CD14-positive monocyte (primary cell): Measurements from ENCODE around the gene PDE11A. TPM values are rescaled to one million over a fixed set of nuclear protein-coding genes. Genes with fewer than 3 reads are reported as not detected.
"Not testable (repeated sequence)": the region's sequence is repeated elsewhere in the genome, so short reads cannot be mapped to it uniquely, and the experiment has no call there.

Source experiments
- DNase-seq, 3 donors: peaks; one replicate each; pipeline ENCODE4 v3.0.0-alpha.2; 2011 to 2022
- H2AFZ ChIP-seq: 2 replicates; pipeline ENCODE4 v1.6.0; 2012; ENCODE audit warnings: mild to moderate bottlenecking, low read depth, low read length, inconsistent platforms; ENCODE audit not compliant: insufficient read depth, poor library complexity, severe bottlenecking
- H3K27ac ChIP-seq, 2 donors: 1 replicate in 1 of 2; 2 replicates in 1 of 2; pipeline ENCODE4 v1.5.1; 2012 to 2013; ENCODE audit warnings: low read length in 2 of 2, control low read depth in 1 of 2, inconsistent platforms in 1 of 2, low read depth in 1 of 2, mild to moderate bottlenecking in 1 of 2
- H3K27me3 ChIP-seq, 2 donors: one replicate each; pipeline versions ENCODE4 v1.6.0 to v1.6.1; 2011 to 2013; ENCODE audit warnings: low read length in 2 of 2; ENCODE audit not compliant: control insufficient read depth in 2 of 2, insufficient read depth in 2 of 2
- H3K36me3 ChIP-seq, 2 donors: replicated peaks in 1 of 2; 1 replicate in 1 of 2; 2 replicates in 1 of 2; pipeline versions ENCODE4 v1.5.1 to v1.6.1; 2012 to 2013; ENCODE audit warnings: low read length in 2 of 2, control low read depth in 1 of 2, inconsistent platforms in 1 of 2, mild to moderate bottlenecking in 1 of 2; ENCODE audit not compliant: insufficient read depth in 2 of 2, control insufficient read depth in 1 of 2
- H3K4me1 ChIP-seq, 2 donors: 1 replicate in 1 of 2; 2 replicates in 1 of 2; pipeline versions ENCODE4 v1.5.1 to v1.6.1; 2012 to 2013; ENCODE audit warnings: low read length in 2 of 2, control low read depth in 1 of 2, inconsistent platforms in 1 of 2, mild to moderate bottlenecking in 1 of 2, moderate library complexity in 1 of 2; ENCODE audit not compliant: insufficient read depth in 2 of 2, control insufficient read depth in 1 of 2
- H3K4me2 ChIP-seq: replicated peaks from 2 replicates; pipeline ENCODE3; 2012; ENCODE audit warnings: low read length, moderate library complexity, mild to moderate bottlenecking; ENCODE audit not compliant: poor library complexity, severe bottlenecking; ENCODE audit errors: extremely low read depth
- H3K4me3 ChIP-seq, 3 experiments: fragments of 200-600 bp in 1 of 3; sonication (generic) in 1 of 3; replicated peaks in 1 of 3; 1 replicate in 2 of 3; 2 replicates in 1 of 3; pipeline ENCODE4 v1.5.1; 2011 to 2013; ENCODE audit warnings: low read length in 3 of 3, mild to moderate bottlenecking in 3 of 3, control low read depth in 2 of 3, low read depth in 2 of 3, inconsistent platforms in 1 of 3, moderate library complexity in 1 of 3
- H3K79me2 ChIP-seq: 2 replicates; pipeline ENCODE4 v1.6.0; 2012; ENCODE audit warnings: mild to moderate bottlenecking, control low read depth, inconsistent platforms, low read length, moderate library complexity; ENCODE audit not compliant: insufficient read depth
- H3K9ac ChIP-seq: 2 replicates; pipeline ENCODE4 v1.6.0; 2017; ENCODE audit warnings: low read length, mild to moderate bottlenecking; ENCODE audit not compliant: insufficient read depth, poor library complexity, severe bottlenecking
- H3K9me3 ChIP-seq, 2 donors: replicated peaks in 1 of 2; 1 replicate in 1 of 2; 2 replicates in 1 of 2; pipeline versions ENCODE4 v1.5.1 to v1.6.1; 2012 to 2013; ENCODE audit warnings: low read length in 2 of 2, control low read depth in 1 of 2; ENCODE audit not compliant: control insufficient read depth in 1 of 2, insufficient read depth in 1 of 2
- H4K20me1 ChIP-seq: 2 replicates; pipeline ENCODE4 v1.6.0; 2012; ENCODE audit warnings: mild to moderate bottlenecking, low read length, control low read depth, moderate library complexity; ENCODE audit not compliant: insufficient read depth
- H3K27ac Mint-ChIP-seq, 7 donors: one replicate each; pipeline ENCODE4 v1.8.0; 2020; ENCODE audit warnings: mild to moderate bottlenecking in 7 of 7, mixed read lengths in 7 of 7, moderate library complexity in 6 of 7, inconsistent platforms in 2 of 7
- H3K27me3 Mint-ChIP-seq, 3 donors: one replicate each; pipeline ENCODE4 v1.8.0; 2021 to 2022; ENCODE audit warnings: low read depth in 3 of 3, mild to moderate bottlenecking in 3 of 3, mixed read lengths in 3 of 3, moderate library complexity in 3 of 3, inconsistent platforms in 1 of 3
- H3K36me3 Mint-ChIP-seq, 2 donors: one replicate each; pipeline ENCODE4 v1.8.0; 2020; ENCODE audit warnings: mixed read lengths in 2 of 2, inconsistent platforms in 1 of 2, mild to moderate bottlenecking in 1 of 2
- H3K4me1 Mint-ChIP-seq: one replicate; pipeline ENCODE4 v1.8.0; 2020; ENCODE audit warnings: mild to moderate bottlenecking, mixed read lengths
- H3K4me3 Mint-ChIP-seq, 2 donors: one replicate each; pipeline ENCODE4 v1.8.0; 2020; ENCODE audit warnings: mild to moderate bottlenecking in 2 of 2, mixed read lengths in 2 of 2, moderate library complexity in 1 of 2
- H3K9me3 Mint-ChIP-seq, 7 donors: one replicate each; pipeline ENCODE4 v1.8.0; 2020 to 2022; ENCODE audit warnings: mixed read lengths in 7 of 7, mild to moderate bottlenecking in 6 of 7, moderate library complexity in 6 of 7, inconsistent platforms in 2 of 7
- CTCF ChIP-seq: fragments of 200-600 bp; IDR thresholded peaks from one replicate; pipeline ENCODE4 v1.8.0; 2022; ENCODE audit warnings: antibody characterized with exemption, mild to moderate bottlenecking
- WGBS: methylation state at CpG from one replicate; pipeline ENCODE4 v1.1.5; 2013; ENCODE audit warnings: missing lambda C conversion rate; ENCODE audit not compliant: insufficient coverage; 5-methylcytosine and 5-hydroxymethylcytosine counted together
- intact Hi-C, 2 donors: fragments of 100-400 bp; cut with micrococcal nuclease; formaldehyde crosslinking; loops; one replicate each; pipeline versions ENCODE4 v1.15.0 to v1.15.1; 2023
- polyA plus RNA-seq, 3 donors: library from polyadenylated mRNA; depleted of rRNA in 1 of 3; unstranded in 2 of 3; stranded (reverse) in 1 of 3; fragments of 300-500 nt in 2 of 3; fragments of >200 nt in 1 of 3; fragmentation: Illumina TruSeq in 2 of 3; gene quantifications; 1 replicate in 2 of 3; 2 replicates in 1 of 3; pipeline ENCODE4 v1.2.3, GENCODE V29; 2012 to 2021

The PDE11A gene
- polyA plus RNA-seq, 3 donors = not detected

GRCh38 chr2:177796654-177797415 lies 275.7 kb downstream of the PDE11A start:
- peaks cover 0 to 4% (median 4%) of the 10 kb centered on the region in 3 donors for H3K27me3 Mint-ChIP-seq
- WGBS = 89% methylated on average over 4 of the region's 4 CpGs
- H3K4me3 Mint-ChIP-seq = no peak overlapping the region
- no peaks in the 10 kb centered on the region for H3K27me3 ChIP-seq
- H3K4me2 ChIP-seq = no peak overlapping the region
- DNase-seq = no peak
- H4K20me1 ChIP-seq = no peaks in the 10 kb centered on the region
- H3K36me3 Mint-ChIP-seq = no peaks in the 10 kb centered on the region
- H3K9me3 Mint-ChIP-seq = no peaks in the 10 kb centered on the region
- H3K9ac ChIP-seq = no peak overlapping the region
- H3K36me3 ChIP-seq = no peaks in the 10 kb centered on the region
- no peak for TF ChIP-seq CTCF
- no peak overlapping the region for H3K27ac ChIP-seq
- intact Hi-C loops = no loop called here
- no peak overlapping the region for H3K4me3 ChIP-seq
- H2AFZ ChIP-seq = no peak overlapping the region
- no peaks in the 10 kb centered on the region for H3K4me1 Mint-ChIP-seq
- no peaks in the 10 kb centered on the region for H3K4me1 ChIP-seq
- H3K27ac Mint-ChIP-seq = peak overlapping the region in 1 of 7 donors; percentile 25
- no peaks in the 10 kb centered on the region for H3K79me2 ChIP-seq
- H3K9me3 ChIP-seq = no peaks in the 10 kb centered on the region

GRCh38 chr2:177796011-177796410 lies 276.6 kb downstream of the PDE11A start:
- Histone ChIP-seq H3K4me3 (no peak overlapping the region), H4K20me1 (no peaks in the 10 kb centered on the region), H2AFZ (no peak overlapping the region), H3K4me1 (no peaks in the 10 kb centered on the region), H3K4me2 (no peak overlapping the region), H3K79me2 (no peaks in the 10 kb centered on the region), H3K9ac (no peak overlapping the region), H3K36me3 (no peaks in the 10 kb centered on the region), H3K9me3 (no peaks in the 10 kb centered on the region), H3K27me3 (no peaks in the 10 kb centered on the region), H3K27ac (no peak overlapping the region)
- Mint-ChIP-seq H3K4me3 (no peak overlapping the region), H3K9me3 (no peaks in the 10 kb centered on the region), H3K27ac (no peak overlapping the region), H3K4me1 (no peaks in the 10 kb centered on the region), H3K27me3 (peaks cover 0 to 4% (median 4%) of the 10 kb centered on the region in 3 donors), H3K36me3 (no peaks in the 10 kb centered on the region)
- intact Hi-C loops = no loop called here
- TF ChIP-seq CTCF = no peak
- WGBS = no CpG with 5 or more reads among the region's 2 CpGs
- no peak for DNase-seq

- H3K36me3 Mint-ChIP-seq, H3K27ac Mint-ChIP-seq, intact Hi-C loops, H3K9ac ChIP-seq, H3K4me2 ChIP-seq, H2AFZ ChIP-seq, H3K27ac ChIP-seq, H3K27me3 Mint-ChIP-seq, H3K36me3 ChIP-seq, H3K27me3 ChIP-seq, H3K4me3 Mint-ChIP-seq, H3K9me3 ChIP-seq, DNase-seq, H3K79me2 ChIP-seq, H3K4me3 ChIP-seq, H4K20me1 ChIP-seq: not testable (repeated sequence)
- Mint-ChIP-seq H3K9me3 (peaks cover 4 to 10% (median 6%) of the 10 kb centered on the region in 7 donors), H3K4me1 (peaks cover 17% of the 10 kb centered on the region)
- 60% methylated on average over 4 of the region's 6 CpGs for WGBS
- peaks cover 0 to 11% of the 10 kb centered on the region in 2 donors for H3K4me1 ChIP-seq
Measured at GRCh38 chr2:177785143-177785542, 287.4 kb downstream of the PDE11A start.
